ENCODE data around the gene ENTR1. TPM values are rescaled to one million over a fixed set of nuclear protein-coding genes. Genes with fewer than 3 reads are reported as not detected.

The ENTR1 gene
- polyA plus RNA-seq, 1 donor from 2014 or later: 63.7 TPM

GRCh38 chr9:136459425-136459824, 49.0 kb upstream of the ENTR1 start:
- Histone ChIP-seq H4K20me1 (ENCODE audit: insufficient read depth) (no peaks in the 10 kb centered on the region), H3K9ac (ENCODE audit: low read length) (no peak overlapping the region), H3K27me3 (ENCODE audit: insufficient read depth, low read depth, low read length) (no peaks in the 10 kb centered on the region), H3K4me2 (ENCODE audit: low read length) (no peak overlapping the region), H3K9me2 (ENCODE audit: insufficient read depth, low read length) (no peaks in the 10 kb centered on the region), H2AFZ (ENCODE audit: low read depth, low read length) (no peak overlapping the region), H3K4me3 (ENCODE audit: low read length) (no peak overlapping the region), H3K27ac (ENCODE audit: low read length) (no peak overlapping the region), H3K36me3 (ENCODE audit: insufficient read depth, low read length) (no peaks in the 10 kb centered on the region), H3F3A (ENCODE audit: insufficient read depth, low read length, poor library complexity, severe bottlenecking) (no peaks in the 10 kb centered on the region), H3K9me3 (ENCODE audit: low read length) (no peaks in the 10 kb centered on the region), H3K79me2 (replicated peaks; ENCODE audit: insufficient read depth, low read length) (no peaks in the 10 kb centered on the region)
- TF ChIP-seq POLR2AphosphoS5 (IDR thresholded peaks at IDR 0.05): no peak
- no peak for TF ChIP-seq TAF1 (IDR thresholded peaks at IDR 0.05; ENCODE audit: low read depth)
- TF ChIP-seq MXI1 (conservative IDR thresholded peaks at IDR 0.05; ENCODE audit: poor library complexity, severe bottlenecking): no peak
- TF ChIP-seq REST (IDR thresholded peaks at IDR 0.05; ENCODE audit: borderline replicate concordance): no peak
- no peak for TF ChIP-seq EP300 (conservative IDR thresholded peaks at IDR 0.05; ENCODE audit: poor library complexity, severe bottlenecking)
- TF ChIP-seq RAD21 (conservative IDR thresholded peaks at IDR 0.05): no peak
- no peak for TF ChIP-seq CTCF (IDR thresholded peaks at IDR 0.05; ENCODE audit: poor library complexity, severe bottlenecking)
- TF ChIP-seq EZH2 (IDR thresholded peaks at IDR 0.05; ENCODE audit: borderline replicate concordance, insufficient read depth, low read length, poor library complexity, severe bottlenecking): no peak
- TF ChIP-seq SMC3 (conservative IDR thresholded peaks at IDR 0.05; ENCODE audit: poor library complexity): no peak

GRCh38 chr9:136457326-136457725, 46.9 kb upstream of the ENTR1 start:
- Histone ChIP-seq H3K79me2 (replicated peaks; ENCODE audit: insufficient read depth, low read length) (no peaks in the 10 kb centered on the region), H3K36me3 (ENCODE audit: insufficient read depth, low read length) (no peaks in the 10 kb centered on the region), H3K9ac (ENCODE audit: low read length) (no peak overlapping the region), H3K27me3 (ENCODE audit: insufficient read depth, low read depth, low read length) (no peaks in the 10 kb centered on the region), H3F3A (ENCODE audit: insufficient read depth, low read length, poor library complexity, severe bottlenecking) (no peaks in the 10 kb centered on the region), H3K4me2 (ENCODE audit: low read length) (no peak overlapping the region), H3K4me3 (ENCODE audit: low read length) (no peak overlapping the region), H3K9me2 (ENCODE audit: insufficient read depth, low read length) (no peaks in the 10 kb centered on the region), H2AFZ (ENCODE audit: low read depth, low read length) (no peak overlapping the region), H4K20me1 (ENCODE audit: insufficient read depth) (no peaks in the 10 kb centered on the region), H3K9me3 (ENCODE audit: low read length) (no peaks in the 10 kb centered on the region), H3K27ac (ENCODE audit: low read length) (no peak overlapping the region)
- TF ChIP-seq TAF1 (IDR thresholded peaks at IDR 0.05; ENCODE audit: low read depth) (no peak), REST (IDR thresholded peaks at IDR 0.05; ENCODE audit: borderline replicate concordance) (no peak), SMC3 (conservative IDR thresholded peaks at IDR 0.05; ENCODE audit: poor library complexity) (no peak), MXI1 (conservative IDR thresholded peaks at IDR 0.05; ENCODE audit: poor library complexity, severe bottlenecking) (no peak), EZH2 (IDR thresholded peaks at IDR 0.05; ENCODE audit: borderline replicate concordance, insufficient read depth, low read length, poor library complexity, severe bottlenecking) (no peak), EP300 (conservative IDR thresholded peaks at IDR 0.05; ENCODE audit: poor library complexity, severe bottlenecking) (no peak), RAD21 (conservative IDR thresholded peaks at IDR 0.05) (no peak), POLR2AphosphoS5 (IDR thresholded peaks at IDR 0.05) (no peak), CTCF (IDR thresholded peaks at IDR 0.05; ENCODE audit: poor library complexity, severe bottlenecking) (no peak)

All from neural cell (in vitro differentiated cells).